H1 (cell line): ENCODE measurements around the gene NPR2. TPM values are rescaled to one million over a fixed set of nuclear protein-coding genes. Genes with fewer than 3 reads are reported as not detected.

Source experiments
- CTCF ChIA-PET: fragments of 300-600 bp; sonication (Branson Sonifier 250); formaldehyde crosslinking; loops from one replicate; lab custom pipeline; 2021; ENCODE audit not compliant: partially characterized antibody; lab: Charles Lee
- POLR2A ChIA-PET: fragments of 300-600 bp; sonication (Branson Sonifier 250); formaldehyde crosslinking; loops from one replicate; lab custom pipeline; 2021; ENCODE audit warnings: inconsistent platforms; ENCODE audit not compliant: partially characterized antibody; lab: Charles Lee
- DNase-seq, 2 experiments: peaks; one replicate each; pipeline versions ENCODE4 v3.0.0 to v3.0.0-alpha.2; 2010 to 2022; ENCODE audit warnings: low spot score in 2 of 2, low read depth in 1 of 2, mixed read lengths in 1 of 2
- FAIRE-seq: peaks from 2 replicates; lab custom pipeline; 2011; peaks lifted over from hg19 to GRCh38; lab: Jason Lieb, UNC
- H2AFZ ChIP-seq: 2 replicates; pipeline ENCODE4 v1.8.1; 2012; ENCODE audit warnings: low read length, inconsistent platforms
- H2AK5ac ChIP-seq: 2 replicates; pipeline ENCODE4 v1.6.1; 2013; ENCODE audit warnings: low read depth, low read length
- H2BK120ac ChIP-seq: replicated peaks from 2 replicates; pipeline ENCODE3; 2013; ENCODE audit warnings: low read depth, low read length, inconsistent platforms
- H2BK12ac ChIP-seq: 2 replicates; pipeline ENCODE4 v1.6.1; 2013; ENCODE audit warnings: low read depth, low read length
- H2BK15ac ChIP-seq: 2 replicates; pipeline ENCODE4 v1.6.1; 2013; ENCODE audit warnings: low read length
- H2BK20ac ChIP-seq: 2 replicates; pipeline ENCODE4 v1.6.1; 2013; ENCODE audit warnings: low read length
- H2BK5ac ChIP-seq: 2 replicates; pipeline ENCODE4 v1.6.1; 2013; ENCODE audit warnings: low read depth, low read length
- H3K14ac ChIP-seq: 2 replicates; pipeline ENCODE4 v1.6.1; 2013; ENCODE audit warnings: inconsistent platforms; ENCODE audit not compliant: insufficient read length
- H3K18ac ChIP-seq: 2 replicates; pipeline ENCODE4 v1.6.1; 2013; ENCODE audit warnings: low read length; ENCODE audit errors: extremely low read depth
- H3K23ac ChIP-seq: 2 replicates; pipeline ENCODE4 v1.6.1; 2013; ENCODE audit warnings: inconsistent platforms; ENCODE audit not compliant: insufficient read length
- H3K23me2 ChIP-seq: 2 replicates; pipeline ENCODE4 v1.6.1; 2013; ENCODE audit warnings: low read depth, low read length
- H3K27ac ChIP-seq: 2 replicates; pipeline ENCODE4 v1.6.1; 2011; ENCODE audit warnings: low read depth, low read length, inconsistent platforms
- H3K27me3 ChIP-seq, 4 experiments: replicated peaks in 1 of 4; 1 replicate in 1 of 4; 2 replicates in 3 of 4; pipeline versions ENCODE4 v1.6.1 to v1.8.1; 2011 to 2013; ENCODE audit warnings: low read length in 3 of 4, mild to moderate bottlenecking in 3 of 4, inconsistent platforms in 2 of 4, mixed read lengths in 2 of 4, moderate library complexity in 1 of 4; ENCODE audit not compliant: control insufficient read depth in 3 of 4, insufficient read depth in 3 of 4; ENCODE audit errors: extremely low read depth in 1 of 4
- H3K36me3 ChIP-seq, 4 experiments: 2 replicates each; pipeline versions ENCODE4 v1.6.1 to v1.8.1; 2011 to 2013; ENCODE audit warnings: mild to moderate bottlenecking in 4 of 4, low read length in 3 of 4, moderate library complexity in 2 of 4, control low read depth in 1 of 4, inconsistent platforms in 1 of 4; ENCODE audit not compliant: insufficient read depth in 4 of 4, control insufficient read depth in 2 of 4
- H3K4ac ChIP-seq: replicated peaks from 2 replicates; pipeline ENCODE3; 2013; ENCODE audit warnings: low read length, low read depth, mixed read lengths, inconsistent platforms; ENCODE audit not compliant: insufficient read length
- H3K4me1 ChIP-seq, 4 experiments: replicated peaks in 1 of 4; 1 replicate in 1 of 4; 2 replicates in 3 of 4; pipeline versions ENCODE4 v1.6.1 to v1.8.1; 2011 to 2013; ENCODE audit warnings: low read length in 3 of 4, inconsistent platforms in 2 of 4, mixed read lengths in 1 of 4; ENCODE audit not compliant: insufficient read depth in 4 of 4, control insufficient read depth in 3 of 4
- H3K4me2 ChIP-seq, 2 experiments: 2 replicates each; pipeline versions ENCODE4 v1.6.1 to v1.8.1; 2011 to 2013; ENCODE audit warnings: low read depth in 2 of 2, low read length in 2 of 2, control low read depth in 1 of 2, inconsistent platforms in 1 of 2, mild to moderate bottlenecking in 1 of 2; ENCODE audit not compliant: insufficient read depth in 1 of 2
- H3K4me3 ChIP-seq, 4 experiments: fragments of 200-600, 300-600 bp in 1 of 4; sonication (generic), shearing (Covaris generic), sonication (Bioruptor Twin) in 1 of 4; 2 replicates each; pipeline versions ENCODE4 v1.5.1 to v1.8.1; 2011 to 2016; ENCODE audit warnings: low read length in 4 of 4, low read depth in 3 of 4, control low read depth in 2 of 4, inconsistent platforms in 2 of 4, mild to moderate bottlenecking in 2 of 4, mixed read lengths in 1 of 4, moderate library complexity in 1 of 4; ENCODE audit not compliant: insufficient read depth in 2 of 4; ENCODE audit errors: extremely low read depth in 1 of 4
- H3K56ac ChIP-seq: replicated peaks from 2 replicates; pipeline ENCODE3; 2013; ENCODE audit warnings: low read depth, mild to moderate bottlenecking, mixed read lengths, low read length, inconsistent platforms; ENCODE audit not compliant: insufficient read length
- H3K79me1 ChIP-seq: 2 replicates; pipeline ENCODE4 v1.6.1; 2013; ENCODE audit warnings: low read depth, low read length, control low read depth
- H3K79me2 ChIP-seq, 2 experiments: 2 replicates each; pipeline versions ENCODE4 v1.6.1 to v1.8.1; 2012 to 2013; ENCODE audit warnings: low read length in 2 of 2, mild to moderate bottlenecking in 2 of 2, inconsistent platforms in 1 of 2; ENCODE audit not compliant: insufficient read depth in 2 of 2, control insufficient read depth in 1 of 2
- H3K9ac ChIP-seq, 4 experiments: replicated peaks in 1 of 4; 1 replicate in 1 of 4; 2 replicates in 3 of 4; pipeline versions ENCODE4 v1.6.1 to v1.8.1; 2011 to 2013; ENCODE audit warnings: low read depth in 3 of 4, low read length in 3 of 4, control low read depth in 2 of 4, mild to moderate bottlenecking in 2 of 4, moderate library complexity in 2 of 4, inconsistent platforms in 1 of 4; ENCODE audit errors: extremely low read depth in 1 of 4
- H3K9me3 ChIP-seq, 2 experiments: 2 replicates each; pipeline versions ENCODE4 v1.6.1 to v1.8.1; 2012 to 2013; ENCODE audit warnings: mild to moderate bottlenecking in 2 of 2, moderate library complexity in 2 of 2, control low read depth in 1 of 2, inconsistent platforms in 1 of 2, low read depth in 1 of 2, low read length in 1 of 2, mixed read lengths in 1 of 2; ENCODE audit not compliant: insufficient read depth in 2 of 2
- H4K20me1 ChIP-seq, 2 experiments: replicated peaks in 1 of 2; 2 replicates each; pipeline versions ENCODE3 to v1.8.1; 2011 to 2013; ENCODE audit warnings: inconsistent platforms in 2 of 2, low read length in 2 of 2, mild to moderate bottlenecking in 1 of 2; ENCODE audit not compliant: insufficient read depth in 2 of 2, control insufficient read depth in 1 of 2
- H4K5ac ChIP-seq: 2 replicates; pipeline ENCODE4 v1.6.1; 2013; ENCODE audit warnings: low read length, low read depth, mixed read lengths, inconsistent platforms; ENCODE audit not compliant: insufficient read length
- H4K8ac ChIP-seq: 2 replicates; pipeline ENCODE4 v1.8.0; 2013; ENCODE audit warnings: mild to moderate bottlenecking, moderate library complexity, low read length, inconsistent platforms; ENCODE audit not compliant: insufficient read depth; ENCODE audit errors: extremely low read depth
- H4K91ac ChIP-seq: replicated peaks from 2 replicates; pipeline ENCODE3; 2013; ENCODE audit warnings: low read length, mixed read lengths, inconsistent platforms; ENCODE audit not compliant: insufficient read length
- BCL11A ChIP-seq, 2 experiments: IDR thresholded peaks; one replicate each; pipeline ENCODE4 v1.6.1; 2011; ENCODE audit warnings: low read depth in 2 of 2, low read length in 2 of 2, mild to moderate bottlenecking in 2 of 2
- CREB1 ChIP-seq: IDR thresholded peaks from 2 replicates; pipeline ENCODE4 v1.6.1; 2012; ENCODE audit warnings: inconsistent platforms
- WGBS, 2 experiments: shearing (Covaris generic) in 1 of 2; methylation state at CpG; one replicate each; pipeline versions ENCODE4 v1.1.6 to v1.1.7; 2013 to 2015; ENCODE audit warnings: low lambda C conversion rate in 2 of 2, mixed read lengths in 2 of 2, inconsistent platforms in 1 of 2, low coverage in 1 of 2, missing lambda C conversion rate in 1 of 2; ENCODE audit not compliant: insufficient replicate concordance in 2 of 2, insufficient coverage in 1 of 2, insufficient read length in 1 of 2; ENCODE audit errors: extremely low coverage in 1 of 2, missing lambda C conversion rate in 1 of 2; 5-methylcytosine and 5-hydroxymethylcytosine counted together
- polyA plus RNA-seq, 7 experiments: library from polyadenylated mRNA; depleted of rRNA in 3 of 7; stranded (reverse) in 5 of 7; unstranded in 2 of 7; fragments of >200 nt in 5 of 7; fragments of 200-250 nt in 2 of 7; gene quantifications; 1 replicate in 5 of 7; 2 replicates in 1 of 7; 4 replicates in 1 of 7; pipeline versions ENCODE4 v1.2.1 to v1.2.3, GENCODE V29; 2011 to 2013; ENCODE audit warnings: missing spikeins in 2 of 7, mixed read lengths in 2 of 7
- total RNA-seq: library from RNA; stranded (reverse); fragmentation: NEBNext Ultra II Directional; extraction: Animal tissue kit (Norgen Biotek cat#: 25700); gene quantifications from 2 replicates; pipeline ENCODE4 v1.2.1, GENCODE V29; 2021
- TF ChIP-seq, protein P1 (sequence below), 3 experiments: IDR thresholded peaks; 1 replicate in 2 of 3; 2 replicates in 1 of 3; pipeline versions ENCODE4 v1.5.1 to v1.6.1; 2011; ENCODE audit warnings: low read length in 3 of 3, mild to moderate bottlenecking in 3 of 3, inconsistent platforms in 2 of 3, low read depth in 1 of 3, moderate library complexity in 1 of 3; ENCODE audit not compliant: insufficient read depth in 1 of 3; ENCODE audit errors: control extremely low read depth in 1 of 3

NPR2 gene
- total and polyA plus RNA-seq, 2 of the 8 experiments (the other 6 are each of a cell fraction or from before 2014, with no cell fraction given), result 11.0 to 17.0 TPM

DNA sequence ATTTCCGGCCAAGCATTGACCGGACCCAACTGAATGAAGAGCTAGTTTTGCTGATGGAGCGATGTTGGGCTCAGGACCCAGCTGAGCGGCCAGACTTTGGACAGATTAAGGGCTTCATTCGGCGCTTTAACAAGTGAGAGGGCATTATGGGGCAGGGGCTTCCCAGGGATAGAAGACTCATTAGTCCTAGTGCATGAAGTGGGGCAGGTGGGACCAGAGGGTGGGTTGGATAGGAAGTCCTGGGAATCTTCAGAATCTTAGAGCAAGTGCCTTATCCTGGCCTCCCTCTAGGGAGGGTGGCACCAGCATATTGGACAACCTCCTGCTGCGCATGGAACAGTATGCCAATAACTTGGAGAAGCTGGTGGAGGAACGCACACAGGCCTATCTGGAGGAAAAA, 14.7 kb downstream of the NPR2 start:
- no peak overlapping the region for H2BK120ac ChIP-seq
- no peak overlapping the region for H2AFZ ChIP-seq
- H3K9me3 ChIP-seq, result no peaks in the 10 kb centered on the region
- no peaks in the 10 kb centered on the region for H3K4me1 ChIP-seq
- FAIRE-seq, result no peak
- H3K23me2 ChIP-seq, result no peaks in the 10 kb centered on the region
- no peak overlapping the region for H3K56ac ChIP-seq
- H2BK15ac ChIP-seq, result no peak overlapping the region
- CTCF ChIA-PET, result interaction anchor here (0.7 to 3.2 kb wide), 8 partner anchors 11 to 115 kb away, joined by 3 to 15 read pairs (median 4); partner anchors contain the start of gene NPR2
- H3K23ac ChIP-seq, result no peak overlapping the region
- no peaks in the 10 kb centered on the region for H3K79me2 ChIP-seq
- peaks cover 0 to under 1% (median 0%) of the 10 kb centered on the region in 4 experiments; a peak in 1 of 7 replicates for H3K27me3 ChIP-seq
- no peak overlapping the region for H2BK20ac ChIP-seq
- peaks cover 0 to 4% (median 0%) of the 10 kb centered on the region in 4 experiments; a peak in 2 of 8 replicates for H3K36me3 ChIP-seq
- H3K9ac ChIP-seq, result no peak overlapping the region
- H3K79me1 ChIP-seq, result no peaks in the 10 kb centered on the region
- H4K8ac ChIP-seq, result no peak overlapping the region
- no peak overlapping the region for H3K27ac ChIP-seq
- no peak overlapping the region for H4K91ac ChIP-seq
- H2BK5ac ChIP-seq, result no peak overlapping the region
- DNase-seq, result no peak
- H4K5ac ChIP-seq, result no peak overlapping the region
- H3K18ac ChIP-seq, result no peak overlapping the region
- H2AK5ac ChIP-seq, result no peak overlapping the region
- POLR2A ChIA-PET, result interaction anchor here (0.8 to 2.5 kb wide), 5 partner anchors 8 to 73 kb away, joined by 3 to 6 read pairs (median 3); partner anchors contain the start of genes CREB3, GBA2, HINT2 and RGP1
- no peak overlapping the region for H2BK12ac ChIP-seq
- no peak overlapping the region for H3K4me2 ChIP-seq
- no peak overlapping the region for H3K4me3 ChIP-seq
- 93% methylated on average over 8 of the region's 8 CpGs; no CpG with 5 or more reads in 1 of the 2 experiments for WGBS, 2 experiments
- H3K4ac ChIP-seq, result no peak overlapping the region
- no peaks in the 10 kb centered on the region for H4K20me1 ChIP-seq
- no peak overlapping the region for H3K14ac ChIP-seq
- TF ChIP-seq CREB1, result no peak
- TF ChIP-seq, protein P1, sequence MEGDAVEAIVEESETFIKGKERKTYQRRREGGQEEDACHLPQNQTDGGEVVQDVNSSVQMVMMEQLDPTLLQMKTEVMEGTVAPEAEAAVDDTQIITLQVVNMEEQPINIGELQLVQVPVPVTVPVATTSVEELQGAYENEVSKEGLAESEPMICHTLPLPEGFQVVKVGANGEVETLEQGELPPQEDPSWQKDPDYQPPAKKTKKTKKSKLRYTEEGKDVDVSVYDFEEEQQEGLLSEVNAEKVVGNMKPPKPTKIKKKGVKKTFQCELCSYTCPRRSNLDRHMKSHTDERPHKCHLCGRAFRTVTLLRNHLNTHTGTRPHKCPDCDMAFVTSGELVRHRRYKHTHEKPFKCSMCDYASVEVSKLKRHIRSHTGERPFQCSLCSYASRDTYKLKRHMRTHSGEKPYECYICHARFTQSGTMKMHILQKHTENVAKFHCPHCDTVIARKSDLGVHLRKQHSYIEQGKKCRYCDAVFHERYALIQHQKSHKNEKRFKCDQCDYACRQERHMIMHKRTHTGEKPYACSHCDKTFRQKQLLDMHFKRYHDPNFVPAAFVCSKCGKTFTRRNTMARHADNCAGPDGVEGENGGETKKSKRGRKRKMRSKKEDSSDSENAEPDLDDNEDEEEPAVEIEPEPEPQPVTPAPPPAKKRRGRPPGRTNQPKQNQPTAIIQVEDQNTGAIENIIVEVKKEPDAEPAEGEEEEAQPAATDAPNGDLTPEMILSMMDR (IDR thresholded peaks at IDR 0.05; ENCODE audit: control extremely low read depth in 1 of 3, insufficient read depth in 1 of 3, low read depth in 1 of 3, low read length in 3 of 3), result no peak
- no peak for TF ChIP-seq BCL11A (IDR thresholded peaks at IDR 0.05; ENCODE audit: low read depth in 2 of 2, low read length in 2 of 2)
